Osteoblast (primary cell): Measurements from ENCODE around the gene DGKZ. TPM values are rescaled to one million over a fixed set of nuclear protein-coding genes. Genes with fewer than 3 reads are reported as not detected.
"Not testable (repeated sequence)": the region's sequence is repeated elsewhere in the genome, so short reads cannot be mapped to it uniquely, and the experiment has no call there.

ENCODE experiments used
- DNase-seq: peaks from one replicate; pipeline ENCODE4 v3.0.0; 2011; ENCODE audit warnings: low spot score, mixed read lengths; ENCODE audit not compliant: insufficient read length; ENCODE audit errors: missing footprints
- H2AFZ ChIP-seq: 2 replicates; pipeline ENCODE4 v1.6.0; 2011; ENCODE audit warnings: mild to moderate bottlenecking, low read length
- H3K27ac ChIP-seq: 2 replicates; pipeline ENCODE4 v1.5.1; 2011; ENCODE audit warnings: mild to moderate bottlenecking, low read depth, low read length, moderate library complexity
- H3K27me3 ChIP-seq: 2 replicates; pipeline ENCODE4 v1.6.0; 2012; ENCODE audit warnings: mild to moderate bottlenecking, control low read depth, inconsistent platforms, low read length, moderate library complexity; ENCODE audit not compliant: insufficient read depth
- H3K36me3 ChIP-seq: 2 replicates; pipeline ENCODE4 v1.5.1; 2011; ENCODE audit warnings: mild to moderate bottlenecking, low read length, control low read depth, moderate library complexity; ENCODE audit not compliant: insufficient read depth
- H3K4me1 ChIP-seq: 2 replicates; pipeline ENCODE4 v1.5.1; 2011; ENCODE audit warnings: mild to moderate bottlenecking, low read length, control low read depth, moderate library complexity; ENCODE audit not compliant: insufficient read depth
- H3K4me2 ChIP-seq: 2 replicates; pipeline ENCODE4 v1.6.0; 2011; ENCODE audit warnings: mild to moderate bottlenecking, low read length; ENCODE audit not compliant: insufficient read depth
- H3K4me3 ChIP-seq: fragments of 200-600 bp; sonication (generic); 3 replicates; pipeline ENCODE4 v1.5.1; 2012; ENCODE audit warnings: mild to moderate bottlenecking, low read length, inconsistent platforms; ENCODE audit not compliant: insufficient read depth
- H3K79me2 ChIP-seq: 2 replicates; pipeline ENCODE4 v1.6.0; 2012; ENCODE audit warnings: mild to moderate bottlenecking, low read length, control low read depth, inconsistent platforms; ENCODE audit not compliant: insufficient read depth
- H3K9me3 ChIP-seq: 2 replicates; pipeline ENCODE4 v1.5.1; 2011; ENCODE audit warnings: low read depth, low read length, control low read depth
- H4K20me1 ChIP-seq: 2 replicates; pipeline ENCODE4 v1.6.0; 2012; ENCODE audit warnings: mild to moderate bottlenecking, low read length, control low read depth; ENCODE audit not compliant: insufficient read depth
- total RNA-seq: library from RNA; depleted of rRNA; stranded (reverse); fragments of >200 nt; gene quantifications from 2 replicates; pipeline ENCODE4 v1.2.3, GENCODE V29; 2012
- TF ChIP-seq, protein P1 (sequence below): IDR thresholded peaks from 2 replicates; pipeline ENCODE4 v1.5.1; 2011; ENCODE audit warnings: mild to moderate bottlenecking, low read depth, low read length, moderate library complexity; ENCODE audit errors: extremely low read depth

DGKZ gene
- total RNA-seq, 1 donor: 52.5 TPM

DNA sequence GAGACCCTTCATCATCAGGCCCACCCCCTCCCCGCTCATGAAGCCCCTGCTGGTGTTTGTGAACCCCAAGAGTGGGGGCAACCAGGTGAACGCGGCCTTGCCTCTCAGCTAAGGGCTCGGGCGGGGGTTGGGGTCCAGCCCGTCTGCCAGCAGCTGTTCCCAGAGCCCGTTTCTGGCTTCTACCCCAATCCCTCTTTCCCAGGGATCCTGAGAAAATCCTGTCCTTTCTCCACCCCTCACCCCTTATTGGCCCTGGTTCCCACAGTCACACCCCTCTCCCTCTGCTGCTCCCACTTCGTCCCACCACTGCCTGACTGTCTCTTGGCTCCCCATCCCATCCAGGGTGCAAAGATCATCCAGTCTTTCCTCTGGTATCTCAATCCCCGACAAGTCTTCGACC, 24.8 kb downstream of the DGKZ start:
- Histone ChIP-seq H3K4me1 (no peaks in the 10 kb centered on the region), H2AFZ (no peak overlapping the region), H4K20me1 (peaks cover 13% of the 10 kb centered on the region), H3K79me2 (peaks cover 3% of the 10 kb centered on the region), H3K4me3 (no peak overlapping the region), H3K4me2 (no peak overlapping the region), H3K36me3 (peaks cover 22% of the 10 kb centered on the region), H3K9me3 (no peaks in the 10 kb centered on the region), H3K27me3 (no peaks in the 10 kb centered on the region), H3K27ac (no peak overlapping the region)
- TF ChIP-seq, protein P1, sequence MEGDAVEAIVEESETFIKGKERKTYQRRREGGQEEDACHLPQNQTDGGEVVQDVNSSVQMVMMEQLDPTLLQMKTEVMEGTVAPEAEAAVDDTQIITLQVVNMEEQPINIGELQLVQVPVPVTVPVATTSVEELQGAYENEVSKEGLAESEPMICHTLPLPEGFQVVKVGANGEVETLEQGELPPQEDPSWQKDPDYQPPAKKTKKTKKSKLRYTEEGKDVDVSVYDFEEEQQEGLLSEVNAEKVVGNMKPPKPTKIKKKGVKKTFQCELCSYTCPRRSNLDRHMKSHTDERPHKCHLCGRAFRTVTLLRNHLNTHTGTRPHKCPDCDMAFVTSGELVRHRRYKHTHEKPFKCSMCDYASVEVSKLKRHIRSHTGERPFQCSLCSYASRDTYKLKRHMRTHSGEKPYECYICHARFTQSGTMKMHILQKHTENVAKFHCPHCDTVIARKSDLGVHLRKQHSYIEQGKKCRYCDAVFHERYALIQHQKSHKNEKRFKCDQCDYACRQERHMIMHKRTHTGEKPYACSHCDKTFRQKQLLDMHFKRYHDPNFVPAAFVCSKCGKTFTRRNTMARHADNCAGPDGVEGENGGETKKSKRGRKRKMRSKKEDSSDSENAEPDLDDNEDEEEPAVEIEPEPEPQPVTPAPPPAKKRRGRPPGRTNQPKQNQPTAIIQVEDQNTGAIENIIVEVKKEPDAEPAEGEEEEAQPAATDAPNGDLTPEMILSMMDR: no peak
- no peak for DNase-seq

DNA sequence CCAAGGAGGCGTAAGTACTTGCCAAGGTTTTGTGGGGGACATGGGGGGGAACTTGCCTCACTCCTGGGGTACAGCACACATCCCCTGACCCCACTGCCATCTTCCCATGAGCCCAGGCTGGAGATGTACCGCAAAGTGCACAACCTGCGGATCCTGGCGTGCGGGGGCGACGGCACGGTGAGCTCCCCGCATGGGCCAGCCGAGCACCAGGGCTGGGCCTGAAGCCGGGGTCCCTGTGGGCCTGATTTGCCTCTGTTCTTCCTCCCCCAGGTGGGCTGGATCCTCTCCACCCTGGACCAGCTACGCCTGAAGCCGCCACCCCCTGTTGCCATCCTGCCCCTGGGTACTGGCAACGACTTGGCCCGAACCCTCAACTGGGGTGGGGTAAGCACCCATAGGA, 25.2 kb downstream of the DGKZ start:
- H3K9me3 ChIP-seq, H3K79me2 ChIP-seq, H3K27ac ChIP-seq, H3K4me2 ChIP-seq, H2AFZ ChIP-seq, H3K4me1 ChIP-seq, H3K27me3 ChIP-seq, DNase-seq, H3K4me3 ChIP-seq: not testable (repeated sequence)
- Histone ChIP-seq H4K20me1 (peaks cover 13% of the 10 kb centered on the region), H3K36me3 (peaks cover 22% of the 10 kb centered on the region)

DNA sequence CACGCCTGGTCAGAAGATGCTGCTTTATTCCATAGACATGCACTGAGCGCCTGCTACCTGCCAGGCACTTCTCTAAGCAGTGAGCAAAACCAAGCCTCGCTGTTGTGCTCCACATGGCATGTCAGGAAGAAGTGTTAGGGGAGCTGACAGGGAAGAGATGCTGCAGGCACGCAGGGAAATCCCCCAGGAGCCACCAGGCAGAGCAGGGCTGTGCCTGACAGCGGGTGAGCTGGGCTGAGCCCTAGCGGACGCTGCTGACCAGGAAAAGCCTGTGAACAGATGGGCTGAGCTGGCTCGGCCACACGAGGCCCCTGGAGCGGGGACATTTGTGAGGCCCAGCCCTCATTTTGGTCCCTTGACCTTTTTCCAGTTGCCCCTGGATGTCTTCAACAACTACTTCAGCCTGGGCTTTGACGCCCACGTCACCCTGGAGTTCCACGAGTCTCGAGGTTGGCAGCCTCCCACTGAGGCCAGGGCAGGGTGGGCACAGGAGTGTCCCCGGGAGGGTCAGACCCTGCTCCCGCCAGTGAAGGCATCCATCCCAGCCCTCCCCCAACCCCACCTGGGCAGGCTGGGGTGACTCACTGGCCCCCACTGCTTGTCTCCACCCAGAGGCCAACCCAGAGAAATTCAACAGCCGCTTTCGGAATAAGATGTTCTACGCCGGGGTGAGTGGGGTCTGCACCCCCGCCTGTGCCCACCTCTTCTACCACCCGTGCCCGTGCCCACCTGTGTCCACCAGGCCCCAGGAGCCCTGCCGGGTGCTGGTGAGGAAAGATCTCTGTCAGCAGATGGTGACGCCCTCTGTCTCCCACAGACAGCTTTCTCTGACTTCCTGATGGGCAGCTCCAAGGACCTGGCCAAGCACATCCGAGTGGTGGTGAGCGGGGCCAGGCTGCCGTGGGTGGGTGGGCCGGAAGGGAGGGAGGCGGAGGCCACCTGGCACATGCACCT, 26.8 kb downstream of the DGKZ start:
- no peak for DNase-seq
- Histone ChIP-seq H3K9me3 (no peaks in the 10 kb centered on the region), H3K36me3 (peaks cover 20% of the 10 kb centered on the region), H3K4me2 (no peak overlapping the region), H3K27ac (no peak overlapping the region), H2AFZ (no peak overlapping the region), H3K27me3 (no peaks in the 10 kb centered on the region), H3K79me2 (no peaks in the 10 kb centered on the region), H3K4me3 (no peak overlapping the region), H3K4me1 (no peaks in the 10 kb centered on the region), H4K20me1 (peaks cover 4% of the 10 kb centered on the region)
- TF ChIP-seq, protein P1: no peak

DNA sequence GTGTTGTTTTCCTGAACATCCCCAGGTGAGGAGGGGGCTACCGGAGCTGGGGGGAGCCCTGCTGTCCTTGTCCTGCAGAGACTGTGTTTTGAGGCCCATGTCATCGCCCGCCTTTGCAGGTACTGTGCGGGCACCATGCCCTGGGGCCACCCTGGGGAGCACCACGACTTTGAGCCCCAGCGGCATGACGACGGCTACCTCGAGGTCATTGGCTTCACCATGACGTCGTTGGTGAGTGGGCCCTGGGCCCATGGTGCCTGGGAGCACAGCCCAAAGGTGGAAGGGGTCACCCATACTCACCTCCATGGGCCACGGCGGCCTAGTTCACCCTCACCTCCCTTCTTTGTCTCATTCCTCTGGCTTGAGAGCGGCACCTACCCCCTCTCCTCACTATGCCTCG, 27.6 kb downstream of the DGKZ start:
- no peak overlapping the region for H3K4me3 ChIP-seq
- peaks cover 19% of the 10 kb centered on the region for H3K36me3 ChIP-seq
- no peak for DNase-seq
- H3K27ac ChIP-seq: no peak overlapping the region
- H2AFZ ChIP-seq: no peak overlapping the region
- peaks cover 1% of the 10 kb centered on the region for H4K20me1 ChIP-seq
- no peaks in the 10 kb centered on the region for H3K27me3 ChIP-seq
- no peaks in the 10 kb centered on the region for H3K79me2 ChIP-seq
- no peak overlapping the region for H3K4me2 ChIP-seq
- H3K9me3 ChIP-seq: no peaks in the 10 kb centered on the region
- H3K4me1 ChIP-seq: no peaks in the 10 kb centered on the region
- TF ChIP-seq, protein P1: no peak
